Measurements from ENCODE around the gene FAM227B. TPM values are rescaled to one million over a fixed set of nuclear protein-coding genes. Genes with fewer than 3 reads are reported as not detected.
A peak's percentile ranks its signal among the peaks of the same experiment; 100 is the strongest.
"Not testable (repeated sequence)": the region's sequence is repeated elsewhere in the genome, so short reads cannot be mapped to it uniquely, and the experiment has no call there.

The FAM227B gene
- total RNA-seq, 2 donors from 2014 or later, result 7.5 to 14.4 TPM

- Histone ChIP-seq H3K9me3 (no peaks in the 10 kb centered on the region), H3K36me3 (no peaks in the 10 kb centered on the region), H3K27ac (no peak overlapping the region), H3K4me1 (no peaks in the 10 kb centered on the region), H3K27me3 (no peaks in the 10 kb centered on the region), H3K4me3 (no peak overlapping the region)
- no peak for DNase-seq (ENCODE audit: low spot score)
- TF ChIP-seq CTCF (IDR thresholded peaks at IDR 0.05), result no peak
These were observed 239.7 kb downstream of the FAM227B start for GRCh38 chr15:49380912-49381311.

DNA sequence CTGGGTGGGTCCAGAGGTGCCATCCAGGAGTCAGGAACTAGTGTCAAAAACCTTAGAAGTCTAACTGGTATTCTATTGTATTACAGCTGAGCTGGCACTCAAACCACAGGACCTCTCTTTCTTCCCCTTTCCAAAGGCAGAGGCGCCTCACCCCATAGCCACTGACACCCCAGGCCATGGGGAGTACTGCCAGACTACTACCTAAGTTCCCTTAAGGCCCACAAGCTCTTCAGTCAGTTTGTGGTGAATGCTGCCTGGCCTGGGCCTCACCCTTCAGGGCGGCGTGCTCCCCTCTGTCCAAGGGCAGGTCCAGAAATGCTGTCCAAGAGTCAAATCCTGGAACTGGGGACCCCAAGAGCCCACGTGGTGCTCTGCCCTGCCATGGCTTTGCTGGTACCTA is 240.6 kb downstream of the FAM227B start:
- no peaks in the 10 kb centered on the region for H3K27me3 ChIP-seq
- H3K36me3 ChIP-seq, result no peaks in the 10 kb centered on the region
- H3K4me3 ChIP-seq, result no peak overlapping the region
- H3K4me1 ChIP-seq, result no peaks in the 10 kb centered on the region
- TF ChIP-seq CTCF (IDR thresholded peaks at IDR 0.05), result no peak
- H3K9me3 ChIP-seq, result no peaks in the 10 kb centered on the region
- DNase-seq (ENCODE audit: low spot score), result no peak
- H3K27ac ChIP-seq, result no peak overlapping the region

- H3K36me3 ChIP-seq, result no peaks in the 10 kb centered on the region
- H3K4me1 ChIP-seq, result no peaks in the 10 kb centered on the region
- no peak overlapping the region for H3K4me3 ChIP-seq
- no peaks in the 10 kb centered on the region for H3K27me3 ChIP-seq
- peaks cover 0 to 5% of the 10 kb centered on the region in 2 donors for H3K9me3 ChIP-seq
- no peak overlapping the region for H3K27ac ChIP-seq
- TF ChIP-seq CTCF (IDR thresholded peaks at IDR 0.05), result no peak
- no peak for DNase-seq (ENCODE audit: low spot score)
These were observed 248.3 kb downstream of the FAM227B start for GRCh38 chr15:49372366-49372765.

- Histone ChIP-seq H3K27ac (no peak overlapping the region), H3K4me1 (no peaks in the 10 kb centered on the region), H3K27me3 (no peaks in the 10 kb centered on the region), H3K36me3 (no peaks in the 10 kb centered on the region), H3K9me3 (peaks cover 0 to 5% of the 10 kb centered on the region in 2 donors), H3K4me3 (no peak overlapping the region)
- peak in 1 of 2 donors; percentile 45 for TF ChIP-seq CTCF (IDR thresholded peaks at IDR 0.05)
- no peak for DNase-seq (ENCODE audit: low spot score)
These were observed 249.8 kb downstream of the FAM227B start for GRCh38 chr15:49370782-49371181.

- DNase-seq (ENCODE audit: low spot score), result no peak
- H3K27me3 ChIP-seq, result no peaks in the 10 kb centered on the region
- no peak for TF ChIP-seq CTCF (IDR thresholded peaks at IDR 0.05)
- peaks cover 0 to 5% of the 10 kb centered on the region in 2 donors for H3K9me3 ChIP-seq
- no peak overlapping the region for H3K27ac ChIP-seq
- H3K4me3 ChIP-seq, result no peak overlapping the region
- H3K4me1 ChIP-seq, result no peaks in the 10 kb centered on the region
- no peaks in the 10 kb centered on the region for H3K36me3 ChIP-seq
These were observed 254.1 kb downstream of the FAM227B start for GRCh38 chr15:49366496-49366895.

- TF ChIP-seq CTCF (IDR thresholded peaks at IDR 0.05), result no peak
- Histone ChIP-seq H3K36me3 (no peaks in the 10 kb centered on the region), H3K4me1 (no peaks in the 10 kb centered on the region), H3K4me3 (no peak overlapping the region), H3K27me3 (no peaks in the 10 kb centered on the region), H3K9me3 (no peaks in the 10 kb centered on the region), H3K27ac (no peak overlapping the region)
- DNase-seq (ENCODE audit: low spot score), result no peak
These were observed 259.2 kb downstream of the FAM227B start for GRCh38 chr15:49361370-49361769.

DNA sequence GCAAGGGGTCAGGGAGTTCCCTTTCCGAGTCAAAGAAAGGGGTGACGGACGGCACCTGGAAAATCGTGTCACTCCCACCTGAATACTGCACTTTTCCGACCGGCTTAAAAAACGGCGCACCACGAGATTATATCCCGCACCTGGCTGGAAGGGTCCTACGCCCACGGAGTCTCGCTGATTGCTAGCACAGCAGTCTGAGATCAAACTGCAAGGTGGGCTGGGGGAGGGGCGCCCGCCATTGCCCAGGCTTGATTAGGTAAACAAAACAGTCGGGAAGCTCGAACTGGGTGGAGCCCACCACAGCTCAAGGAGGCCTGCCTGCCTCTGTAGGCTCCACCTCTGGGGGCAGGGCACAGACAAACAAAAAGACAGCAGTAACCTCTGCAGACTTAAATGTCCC is 266.2 kb downstream of the FAM227B start:
- H3K27ac ChIP-seq; H3K9me3 ChIP-seq; H3K4me3 ChIP-seq; H3K4me1 ChIP-seq; H3K36me3 ChIP-seq; DNase-seq (ENCODE audit: low spot score); H3K27me3 ChIP-seq: not testable (repeated sequence)

All from right atrium auricular region (tissue), 2 donors.